Neuron (in vitro differentiated cells): ENCODE results near the gene AOPEP.

Experiments used
- H2AFZ ChIP-seq: one replicate; pipeline ENCODE4 v1.6.1; 2013; ENCODE audit warnings: low read depth, mild to moderate bottlenecking, inconsistent platforms, low read length, moderate library complexity
- H3K27me3 ChIP-seq: one replicate; pipeline ENCODE4 v1.6.1; 2013; ENCODE audit warnings: low read length; ENCODE audit not compliant: insufficient read depth
- H3K36me3 ChIP-seq: one replicate; pipeline ENCODE4 v1.6.1; 2013; ENCODE audit warnings: low read length; ENCODE audit not compliant: insufficient read depth
- H3K4me1 ChIP-seq: one replicate; pipeline ENCODE4 v1.6.1; 2013; ENCODE audit warnings: low read length; ENCODE audit not compliant: insufficient read depth
- H3K4me3 ChIP-seq: 2 replicates; pipeline ENCODE4 v1.5.1; 2013; ENCODE audit warnings: mild to moderate bottlenecking, low read length, moderate library complexity
- H3K9me3 ChIP-seq: one replicate; pipeline ENCODE4 v1.6.1; 2013; ENCODE audit warnings: low read length

The AOPEP gene

DNA sequence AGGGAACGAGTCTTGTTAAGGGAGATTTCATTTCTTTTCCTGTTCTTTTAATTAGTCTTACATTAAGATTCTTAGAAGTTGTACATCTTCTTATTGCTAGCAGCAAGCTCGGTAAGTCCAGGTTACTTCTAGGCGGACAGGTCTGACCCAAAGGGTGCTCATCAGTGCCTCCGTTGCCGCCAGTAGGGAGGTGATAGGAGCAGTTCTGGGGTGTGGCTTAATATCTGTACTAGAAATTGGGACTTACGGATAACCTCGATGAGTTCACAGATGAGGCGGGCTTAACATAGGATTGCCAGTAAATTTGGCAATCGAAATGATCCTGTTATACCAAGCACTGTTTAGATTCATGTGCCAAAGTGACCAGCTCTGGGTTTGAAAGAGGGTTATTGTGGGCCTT is 312.2 kb downstream of the AOPEP start:
- Histone ChIP-seq H3K4me3 (no peak overlapping the region), H2AFZ (no peak overlapping the region), H3K4me1 (no peaks in the 10 kb centered on the region), H3K9me3 (no peaks in the 10 kb centered on the region), H3K27me3 (no peaks in the 10 kb centered on the region), H3K36me3 (no peaks in the 10 kb centered on the region)

DNA sequence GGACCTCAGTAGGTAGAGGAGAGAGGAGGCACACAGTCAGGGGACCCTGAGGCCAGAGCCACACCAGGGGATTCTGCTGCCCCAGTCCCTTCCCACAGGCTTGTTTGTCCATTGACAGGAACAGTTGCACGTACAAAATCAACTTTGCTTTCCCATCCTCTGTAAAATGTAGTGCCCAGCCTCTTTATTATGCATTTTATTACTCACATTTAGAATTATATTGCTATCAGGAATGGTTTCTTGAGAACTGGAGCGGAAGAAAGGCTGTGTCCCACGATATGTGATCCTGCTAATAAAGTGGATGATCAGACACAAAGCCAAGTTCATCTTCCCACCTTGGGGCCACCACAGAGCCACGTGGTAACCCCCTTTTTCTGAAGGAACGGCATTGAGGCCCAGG is 313.6 kb downstream of the AOPEP start:
- no peaks in the 10 kb centered on the region for H3K36me3 ChIP-seq
- no peaks in the 10 kb centered on the region for H3K4me1 ChIP-seq
- no peaks in the 10 kb centered on the region for H3K9me3 ChIP-seq
- H2AFZ ChIP-seq, result no peak overlapping the region
- H3K4me3 ChIP-seq, result no peak overlapping the region
- no peaks in the 10 kb centered on the region for H3K27me3 ChIP-seq

DNA sequence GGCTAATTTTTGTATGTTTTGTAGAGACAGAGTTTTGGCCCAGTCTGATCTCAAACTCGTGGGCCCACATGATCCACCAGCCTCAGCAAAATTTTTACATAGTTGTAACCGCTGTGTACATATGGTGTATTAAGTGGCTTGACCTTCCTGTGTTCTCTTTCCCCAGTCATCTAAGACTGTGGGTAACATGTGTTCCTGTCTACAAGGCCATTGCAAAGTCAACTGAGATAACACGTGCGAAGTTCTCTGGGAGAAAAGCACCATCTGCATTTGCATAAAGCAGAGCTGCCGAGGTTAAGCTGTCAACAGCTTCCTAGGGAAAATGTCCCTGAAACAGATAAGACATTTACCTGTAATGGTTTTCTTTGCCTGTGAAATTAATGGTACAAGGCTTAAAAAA is 317.3 kb downstream of the AOPEP start:
- peaks cover 3% of the 10 kb centered on the region for H3K4me1 ChIP-seq
- peaks cover 3% of the 10 kb centered on the region for H3K36me3 ChIP-seq
- H3K27me3 ChIP-seq, result no peaks in the 10 kb centered on the region
- H2AFZ ChIP-seq, result no peak overlapping the region
- peaks cover 5% of the 10 kb centered on the region for H3K9me3 ChIP-seq
- H3K4me3 ChIP-seq, result no peak overlapping the region

DNA sequence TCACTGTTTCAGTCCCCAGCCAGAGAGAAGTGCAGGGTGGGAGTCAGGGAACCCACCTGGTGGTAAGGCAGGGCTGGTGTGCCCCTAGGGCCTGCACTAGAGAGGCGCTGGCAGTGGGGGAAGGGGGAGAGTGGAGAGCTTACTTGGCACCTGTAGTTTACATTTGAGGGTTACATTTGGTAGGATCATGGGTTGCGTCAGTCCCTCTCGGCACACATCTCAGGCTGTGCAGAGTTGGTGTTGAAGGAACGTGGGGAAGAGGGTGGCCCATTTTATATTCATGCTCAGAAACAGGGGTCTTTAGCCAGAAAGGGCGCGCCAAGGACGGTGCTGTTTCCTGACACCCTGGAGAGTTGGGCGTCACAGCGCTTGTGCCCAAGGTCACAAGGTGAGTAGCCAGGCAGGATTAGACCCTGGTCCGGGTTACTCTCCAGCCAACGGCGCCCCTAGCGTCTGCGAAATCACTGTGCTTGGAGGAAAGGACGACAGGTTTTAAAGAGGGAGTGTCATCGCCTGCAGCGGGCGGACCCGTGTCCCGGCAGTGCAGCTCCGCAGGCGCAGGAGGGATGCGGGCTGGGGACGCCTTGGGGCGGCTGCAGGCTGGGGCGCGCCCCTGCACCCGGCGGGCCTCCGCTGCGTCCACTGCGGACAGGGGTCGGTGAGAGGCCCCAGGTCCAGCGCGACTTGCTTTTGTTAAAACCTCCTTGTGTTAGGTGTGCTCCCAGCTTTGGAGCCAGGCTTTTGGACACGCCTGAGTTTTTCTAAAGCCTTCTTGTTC is 318.4 kb downstream of the AOPEP start:
- peaks cover 7% of the 10 kb centered on the region for H3K4me1 ChIP-seq
- H3K4me3 ChIP-seq, result no peak overlapping the region
- H3K27me3 ChIP-seq, result no peaks in the 10 kb centered on the region
- H3K36me3 ChIP-seq, result peaks cover 3% of the 10 kb centered on the region
- H3K9me3 ChIP-seq, result peaks cover 5% of the 10 kb centered on the region
- H2AFZ ChIP-seq, result no peak overlapping the region

GRCh38 chr9:95045751-95046150 is 319.3 kb downstream of the AOPEP start:
- Histone ChIP-seq H3K9me3 (peaks cover 5% of the 10 kb centered on the region), H3K27me3 (no peaks in the 10 kb centered on the region), H2AFZ (no peak overlapping the region), H3K4me1 (peaks cover 7% of the 10 kb centered on the region), H3K36me3 (peaks cover 3% of the 10 kb centered on the region), H3K4me3 (no peak overlapping the region)

GRCh38 chr9:95047452-95048224 is 321.1 kb downstream of the AOPEP start:
- Histone ChIP-seq H2AFZ (no peak overlapping the region), H3K27me3 (no peaks in the 10 kb centered on the region), H3K36me3 (peaks cover 3% of the 10 kb centered on the region), H3K9me3 (peaks cover 5% of the 10 kb centered on the region), H3K4me1 (peaks cover 7% of the 10 kb centered on the region), H3K4me3 (no peak overlapping the region)

DNA sequence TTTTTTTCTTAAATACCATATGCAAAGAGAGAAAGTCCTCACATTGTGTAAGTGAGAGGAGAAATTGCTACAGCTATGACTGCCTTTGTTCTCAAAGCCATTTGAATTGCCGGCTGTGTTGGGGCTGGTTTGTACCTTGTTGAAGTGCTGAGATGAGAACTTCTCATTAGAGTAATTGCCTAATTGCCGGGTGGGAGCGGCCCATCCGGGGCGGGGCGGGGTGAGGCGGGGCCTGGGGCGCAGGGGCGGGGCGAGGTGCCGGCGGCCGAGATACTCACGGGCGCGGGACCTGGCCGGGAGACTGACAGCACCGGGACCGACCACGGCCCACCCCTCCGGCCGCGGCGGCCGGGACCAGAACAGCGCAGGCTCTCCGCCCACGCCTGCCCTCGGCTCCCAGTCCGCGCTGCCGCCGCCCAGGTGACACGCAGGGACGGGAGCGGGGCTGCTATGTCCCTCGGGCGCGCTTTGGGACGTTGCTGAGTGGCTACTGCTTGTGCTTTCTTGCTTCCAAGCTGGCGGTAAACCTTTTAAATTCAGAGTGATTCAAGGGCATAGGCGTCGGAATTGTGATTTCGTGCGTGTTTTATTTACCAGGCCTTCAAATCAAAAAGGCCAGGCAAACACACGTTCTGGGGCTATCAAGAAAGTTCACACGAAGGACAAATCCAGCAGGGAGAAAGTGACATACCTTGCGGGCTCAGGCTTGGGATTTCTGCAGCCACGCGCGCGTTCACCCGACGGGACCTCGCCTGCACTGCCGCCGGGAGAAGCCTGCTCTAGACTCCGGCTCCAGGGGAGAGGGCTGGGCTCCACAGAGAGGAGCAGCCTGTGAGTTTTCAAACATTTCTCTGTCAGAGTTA is 322.0 kb downstream of the AOPEP start:
- no peak overlapping the region for H2AFZ ChIP-seq
- peaks cover 5% of the 10 kb centered on the region for H3K9me3 ChIP-seq
- peaks cover 7% of the 10 kb centered on the region for H3K4me1 ChIP-seq
- H3K27me3 ChIP-seq, result no peaks in the 10 kb centered on the region
- peaks cover 3% of the 10 kb centered on the region for H3K36me3 ChIP-seq
- H3K4me3 ChIP-seq, result peak overlapping the region; percentile 29

- Histone ChIP-seq H3K4me3 (no peak overlapping the region), H3K9me3 (peaks cover 5% of the 10 kb centered on the region), H3K4me1 (peaks cover 15% of the 10 kb centered on the region), H3K36me3 (peaks cover 3% of the 10 kb centered on the region), H3K27me3 (no peaks in the 10 kb centered on the region), H2AFZ (no peak overlapping the region)
Measured at GRCh38 chr9:95049761-95050160, 323.3 kb downstream of the AOPEP start.

DNA sequence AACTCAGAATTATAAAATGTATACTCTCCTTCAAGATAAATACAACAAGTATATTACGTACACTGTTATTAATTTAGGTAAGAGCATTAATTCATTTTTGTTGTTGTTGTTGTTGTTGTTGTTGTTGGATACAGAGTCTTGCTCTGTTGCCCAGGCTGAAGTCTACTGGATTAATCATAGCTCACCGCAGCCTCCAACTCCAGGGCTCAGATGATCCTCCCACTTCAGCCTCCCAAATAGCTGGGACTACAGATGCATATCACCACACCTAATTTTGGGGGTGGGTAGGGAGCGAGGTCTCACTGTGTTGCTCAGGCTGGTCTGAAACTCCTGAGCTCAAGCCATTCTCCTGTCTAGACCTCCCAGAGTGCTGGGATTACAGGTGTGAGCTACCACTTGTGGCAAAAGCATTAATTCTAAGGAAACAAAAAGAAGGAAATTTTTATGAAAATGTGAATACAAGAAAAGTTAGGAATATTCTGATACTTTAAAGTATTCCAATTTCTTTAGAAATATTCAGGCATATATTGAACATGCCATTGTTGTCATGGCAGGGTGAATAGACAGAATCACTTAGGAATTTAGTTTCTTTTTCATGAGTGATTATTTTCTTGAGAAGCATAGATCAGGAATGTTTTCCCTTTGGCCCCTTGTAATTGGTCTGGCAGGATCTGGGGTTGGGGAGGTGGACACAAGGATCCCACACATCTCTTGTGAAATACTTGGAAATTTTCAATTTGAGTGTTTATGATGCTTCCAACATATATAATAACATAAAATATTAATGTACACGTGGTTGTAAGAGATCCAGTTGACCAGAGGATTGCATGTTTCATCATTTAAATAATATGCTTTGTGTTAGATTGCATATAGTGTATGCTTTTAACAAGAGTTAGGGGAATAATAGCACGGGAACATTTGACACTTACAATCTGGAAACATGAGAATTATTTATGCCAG is 327.4 kb downstream of the AOPEP start:
- H2AFZ ChIP-seq, result no peak overlapping the region
- H3K9me3 ChIP-seq, result no peaks in the 10 kb centered on the region
- H3K4me1 ChIP-seq, result peaks cover 43% of the 10 kb centered on the region
- H3K36me3 ChIP-seq, result no peaks in the 10 kb centered on the region
- H3K27me3 ChIP-seq, result no peaks in the 10 kb centered on the region
- H3K4me3 ChIP-seq, result no peak overlapping the region

- Histone ChIP-seq H3K9me3 (no peaks in the 10 kb centered on the region), H3K4me1 (peaks cover 40% of the 10 kb centered on the region), H3K27me3 (no peaks in the 10 kb centered on the region), H3K36me3 (no peaks in the 10 kb centered on the region), H2AFZ (no peak overlapping the region), H3K4me3 (peak overlapping the region; percentile 28)
Measured at GRCh38 chr9:95055334-95055850, 328.9 kb downstream of the AOPEP start.

GRCh38 chr9:95055851-95056551 is 329.5 kb downstream of the AOPEP start:
- no peaks in the 10 kb centered on the region for H3K9me3 ChIP-seq
- H2AFZ ChIP-seq, result no peak overlapping the region
- H3K27me3 ChIP-seq, result no peaks in the 10 kb centered on the region
- peaks cover 40% of the 10 kb centered on the region for H3K4me1 ChIP-seq
- peaks cover 2% of the 10 kb centered on the region for H3K36me3 ChIP-seq
- H3K4me3 ChIP-seq, result peak overlapping the region; percentile 28
